Measurements from ENCODE around the gene IGFLR1.

IGFLR1 gene

GRCh38 chr19:35742121-35742724 is at the start of gene IGFLR1:
Gene IGFLR1, minus strand, starts transcription at chr19:35742452. Its CDS starts 1,272 bp downstream, at chr19:35741180.
- peak; percentile 70 for DNase-seq (ENCODE audit: extremely low spot score)
- TF ChIP-seq CTCF (IDR thresholded peaks at IDR 0.05; ENCODE audit: control extremely low read depth, extremely low read depth, low read depth, missing control alignments), result no peak
- POLR2A ChIA-PET, result interaction anchor here (0.6 to 1.2 kb wide), 2 partner anchors 24 to 184 kb away, joined by 4 read pairs; no protein-coding TSS in a partner anchor
- CTCF ChIA-PET, result interaction anchor here (1.1 to 1.5 kb wide), 3 partner anchors 15 to 189 kb away, joined by 3 to 5 read pairs (median 4); no protein-coding TSS in a partner anchor

- POLR2A ChIA-PET, result interaction anchor here (0.5 kb wide), 1 partner anchor 93 kb away, joined by 3 read pairs; no protein-coding TSS in a partner anchor
- no peak for DNase-seq (ENCODE audit: extremely low spot score)
- no peak for TF ChIP-seq CTCF (IDR thresholded peaks at IDR 0.05; ENCODE audit: control extremely low read depth, extremely low read depth, low read depth, missing control alignments)
- CTCF ChIA-PET, result interaction anchor here (1.7 kb wide), 1 partner anchor 98 kb away, joined by 4 read pairs; no protein-coding TSS in a partner anchor
Observed at GRCh38 chr19:35791814-35792279, 49.6 kb upstream of the IGFLR1 start.

- no peak for DNase-seq (ENCODE audit: extremely low spot score)
- POLR2A ChIA-PET, result no interaction called here
- CTCF ChIA-PET, result interaction anchor here (1.7 kb wide), 1 partner anchor 97 kb away, joined by 4 read pairs; no protein-coding TSS in a partner anchor
- TF ChIP-seq CTCF (IDR thresholded peaks at IDR 0.05; ENCODE audit: control extremely low read depth, extremely low read depth, low read depth, missing control alignments), result peak; percentile 29
Observed at GRCh38 chr19:35790981-35791813, 48.9 kb upstream of the IGFLR1 start.

- DNase-seq (ENCODE audit: extremely low spot score), result no peak
- no peak for TF ChIP-seq CTCF (IDR thresholded peaks at IDR 0.05; ENCODE audit: control extremely low read depth, extremely low read depth, low read depth, missing control alignments)
- ChIA-PET POLR2A (interaction anchor here (0.5 kb wide), 1 partner anchor 108 kb away, joined by 4 read pairs; no protein-coding TSS in a partner anchor), CTCF (interaction anchor here (0.7 to 1.7 kb wide), 5 partner anchors 11 to 141 kb away, joined by 3 to 4 read pairs (median 3); no protein-coding TSS in a partner anchor)
Observed at GRCh38 chr19:35789978-35790944, 48.0 kb upstream of the IGFLR1 start.

- CTCF ChIA-PET, result interaction anchor here (0.7 to 1.3 kb wide), 4 partner anchors 11 to 142 kb away, joined by 3 read pairs; no protein-coding TSS in a partner anchor
- no peak for TF ChIP-seq CTCF (IDR thresholded peaks at IDR 0.05; ENCODE audit: control extremely low read depth, extremely low read depth, low read depth, missing control alignments)
- DNase-seq (ENCODE audit: extremely low spot score), result no peak
Observed at GRCh38 chr19:35789195-35789977, 47.1 kb upstream of the IGFLR1 start.

More at GRCh38 chr19:35789195-35789977, 47.1 kb upstream of the IGFLR1 start:
- POLR2A ChIA-PET, result interaction anchor here (0.5 to 0.6 kb wide), 2 partner anchors 109 to 128 kb away, joined by 3 to 4 read pairs; no protein-coding TSS in a partner anchor
